GM19238 (cell line): ENCODE results near the gene ADGB.
"Not testable (repeated sequence)": the region's sequence is repeated elsewhere in the genome, so short reads cannot be mapped to it uniquely, and the experiment has no call there.

Experiments
- DNase-seq: peaks from one replicate; pipeline ENCODE4 v3.0.0; 2011; ENCODE audit warnings: low spot score; ENCODE audit not compliant: insufficient read length

ADGB gene

GRCh38 chr6:146753306-146753705 lies 154.5 kb downstream of the ADGB start:
- no peak for DNase-seq

- DNase-seq = no peak
These were observed 168.9 kb downstream of the ADGB start for GRCh38 chr6:146767632-146768031.

- no peak for DNase-seq
These were observed 169.9 kb downstream of the ADGB start for GRCh38 chr6:146768722-146769121.

- DNase-seq = no peak
These were observed 171.6 kb downstream of the ADGB start for GRCh38 chr6:146770275-146770964.

- no peak for DNase-seq
These were observed 172.4 kb downstream of the ADGB start for GRCh38 chr6:146770965-146771735.

GRCh38 chr6:146775220-146775619 lies 176.4 kb downstream of the ADGB start:
- DNase-seq = no peak

GRCh38 chr6:146781836-146782235 lies 183.1 kb downstream of the ADGB start:
- DNase-seq = no peak

GRCh38 chr6:146785001-146785585 lies 186.3 kb downstream of the ADGB start:
- no peak for DNase-seq

- DNase-seq = no peak
These were observed 189.2 kb downstream of the ADGB start for GRCh38 chr6:146787876-146788508.

GRCh38 chr6:146790561-146791091 lies 191.9 kb downstream of the ADGB start:
- DNase-seq = no peak

GRCh38 chr6:146791930-146792329 lies 193.2 kb downstream of the ADGB start:
- DNase-seq = no peak

GRCh38 chr6:146793218-146793617 lies 194.4 kb downstream of the ADGB start:
- DNase-seq = not testable (repeated sequence)

GRCh38 chr6:146795479-146796133 lies 196.8 kb downstream of the ADGB start:
- DNase-seq = no peak

- DNase-seq = not testable (repeated sequence)
These were observed 204.4 kb downstream of the ADGB start for GRCh38 chr6:146803167-146803566.

- no peak for DNase-seq
These were observed 204.8 kb downstream of the ADGB start for GRCh38 chr6:146803601-146804000.

GRCh38 chr6:146805546-146806325 lies 207.0 kb downstream of the ADGB start:
- DNase-seq = no peak

- not testable (repeated sequence) for DNase-seq
These were observed 210.2 kb downstream of the ADGB start for GRCh38 chr6:146809014-146809413.

GRCh38 chr6:146812811-146813321 lies 214.1 kb downstream of the ADGB start:
- not testable (repeated sequence) for DNase-seq

GRCh38 chr6:146813554-146813953 lies 214.8 kb downstream of the ADGB start:
- no peak for DNase-seq

- no peak for DNase-seq
These were observed 215.5 kb downstream of the ADGB start for GRCh38 chr6:146814148-146814750.
